HEK293 (cell line): ENCODE results near the gene RITA1.

Source experiments
- CTCF ChIA-PET: fragments of 350-600 bp; formaldehyde crosslinking; extraction: SDS; loops from one replicate; lab custom pipeline; 2021; ENCODE audit warnings: antibody characterized with exemption; lab: Yijun Ruan, JAX
- POLR2A ChIA-PET: fragments of 300-600 bp; formaldehyde crosslinking; extraction: SDS; loops from one replicate; lab custom pipeline; 2020; ENCODE audit warnings: antibody characterized with exemption, inconsistent platforms; lab: Yijun Ruan, JAX
- H3K27ac ChIP-seq: fragments of 200-500 bp; sonication (Bioruptor generic); 2 replicates; pipeline ENCODE4 v1.5.1; 2014; ENCODE audit warnings: low read depth, low read length, control low read depth, inconsistent platforms; ENCODE audit errors: extremely low read depth
- H3K36me3 ChIP-seq, 2 experiments: fragments of 200-500 bp in 1 of 2; sonication (Bioruptor generic) in 1 of 2; 1 replicate in 1 of 2; 2 replicates in 1 of 2; pipeline ENCODE4 v1.5.1; 2014 to 2017; ENCODE audit warnings: inconsistent platforms in 2 of 2, low read length in 2 of 2; ENCODE audit not compliant: control insufficient read depth in 2 of 2, insufficient read depth in 1 of 2
- H3K4me1 ChIP-seq: fragments of 200-500 bp; sonication (Bioruptor generic); 2 replicates; pipeline ENCODE4 v1.5.1; 2014; ENCODE audit warnings: mild to moderate bottlenecking, low read length, inconsistent platforms; ENCODE audit not compliant: control insufficient read depth, insufficient read depth
- H3K4me3 ChIP-seq: 2 replicates; pipeline ENCODE4 v1.5.1; 2011; ENCODE audit warnings: low read depth, mild to moderate bottlenecking, control low read depth, low read length, moderate library complexity
- H3K9me3 ChIP-seq: fragments of 200-500 bp; sonication (Bioruptor generic); 2 replicates; pipeline ENCODE4 v1.5.1; 2014; ENCODE audit warnings: low read depth, low read length, inconsistent platforms; ENCODE audit not compliant: control insufficient read depth, insufficient read depth
- EGR2 ChIP-seq: fragments of 450-650 bp; formaldehyde crosslinking; IDR thresholded peaks from 2 replicates; pipeline ENCODE4 v1.5.1; 2016; ENCODE audit warnings: low read depth, missing biosample characterization, missing genetic modification characterization
- GLIS1 ChIP-seq: fragments of 450-650 bp; formaldehyde crosslinking; IDR thresholded peaks from 2 replicates; pipeline ENCODE4 v1.5.1; 2016; ENCODE audit warnings: missing biosample characterization, missing genetic modification characterization
- MZF1 ChIP-seq: fragments of 450-650 bp; formaldehyde crosslinking; IDR thresholded peaks from 2 replicates; pipeline ENCODE4 v1.5.1; 2017; ENCODE audit warnings: missing biosample characterization, missing genetic modification characterization, borderline replicate concordance
- PRDM1 ChIP-seq: fragments of 450-650 bp; formaldehyde crosslinking; IDR thresholded peaks from 2 replicates; pipeline ENCODE4; 2016; ENCODE audit warnings: missing biosample characterization, missing genetic modification characterization
- YY1 ChIP-seq: fragments of 450-650 bp; formaldehyde crosslinking; IDR thresholded peaks from 2 replicates; pipeline ENCODE4 v1.5.1; 2018; ENCODE audit warnings: missing biosample characterization, missing genetic modification characterization
- ZBTB44 ChIP-seq: fragments of 450-650 bp; IDR thresholded peaks from 2 replicates; pipeline ENCODE4 v1.5.1; 2018; ENCODE audit warnings: missing biosample characterization, mild to moderate bottlenecking, missing genetic modification characterization
- ZFHX2 ChIP-seq: fragments of 450-650 bp; formaldehyde crosslinking; conservative IDR thresholded peaks from 2 replicates; pipeline ENCODE4 v1.5.1; 2016; ENCODE audit warnings: missing biosample characterization, missing genetic modification characterization
- ZFP3 ChIP-seq: fragments of 450-650 bp; formaldehyde crosslinking; IDR thresholded peaks from 2 replicates; pipeline ENCODE4 v1.5.1; 2016; ENCODE audit warnings: low read depth, missing biosample characterization, missing genetic modification characterization
- ZNF366 ChIP-seq: fragments of 450-650 bp; formaldehyde crosslinking; conservative IDR thresholded peaks from 2 replicates; pipeline ENCODE4 v1.5.1; 2016; ENCODE audit warnings: missing biosample characterization, missing genetic modification characterization
- ZNF518A ChIP-seq: fragments of 450-650 bp; formaldehyde crosslinking; conservative IDR thresholded peaks from 2 replicates; pipeline ENCODE4 v1.5.1; 2016; ENCODE audit warnings: low read depth, missing biosample characterization, missing genetic modification characterization
- ZNF558 ChIP-seq: fragments of 450-650 bp; formaldehyde crosslinking; IDR thresholded peaks from 2 replicates; pipeline ENCODE4 v1.5.1; 2016; ENCODE audit warnings: missing biosample characterization, missing genetic modification characterization
- ZNF621 ChIP-seq: fragments of 450-650 bp; formaldehyde crosslinking; IDR thresholded peaks from 2 replicates; pipeline ENCODE4 v1.5.1; 2017; ENCODE audit warnings: missing biosample characterization, missing genetic modification characterization
- ZNF626 ChIP-seq: fragments of 450-650 bp; sonication (Bioruptor Pico); formaldehyde crosslinking; IDR thresholded peaks from 2 replicates; pipeline ENCODE4 v1.5.1; 2018; ENCODE audit warnings: missing biosample characterization, missing genetic modification characterization, inconsistent platforms
- ZNF747 ChIP-seq: fragments of 450-650 bp; formaldehyde crosslinking; IDR thresholded peaks from 2 replicates; pipeline ENCODE4 v1.5.1; 2016; ENCODE audit warnings: missing biosample characterization, missing genetic modification characterization
- TF ChIP-seq, protein P1 (sequence below): fragments of 450-650 bp; formaldehyde crosslinking; IDR thresholded peaks from 2 replicates; pipeline ENCODE4 v1.5.1; 2016; ENCODE audit warnings: missing biosample characterization, missing genetic modification characterization, borderline replicate concordance
- TF ChIP-seq, protein P2 (sequence below): fragments of 450-650 bp; formaldehyde crosslinking; IDR thresholded peaks from 2 replicates; pipeline ENCODE4 v1.5.1; 2016; ENCODE audit warnings: missing biosample characterization, missing genetic modification characterization

RITA1 gene

DNA sequence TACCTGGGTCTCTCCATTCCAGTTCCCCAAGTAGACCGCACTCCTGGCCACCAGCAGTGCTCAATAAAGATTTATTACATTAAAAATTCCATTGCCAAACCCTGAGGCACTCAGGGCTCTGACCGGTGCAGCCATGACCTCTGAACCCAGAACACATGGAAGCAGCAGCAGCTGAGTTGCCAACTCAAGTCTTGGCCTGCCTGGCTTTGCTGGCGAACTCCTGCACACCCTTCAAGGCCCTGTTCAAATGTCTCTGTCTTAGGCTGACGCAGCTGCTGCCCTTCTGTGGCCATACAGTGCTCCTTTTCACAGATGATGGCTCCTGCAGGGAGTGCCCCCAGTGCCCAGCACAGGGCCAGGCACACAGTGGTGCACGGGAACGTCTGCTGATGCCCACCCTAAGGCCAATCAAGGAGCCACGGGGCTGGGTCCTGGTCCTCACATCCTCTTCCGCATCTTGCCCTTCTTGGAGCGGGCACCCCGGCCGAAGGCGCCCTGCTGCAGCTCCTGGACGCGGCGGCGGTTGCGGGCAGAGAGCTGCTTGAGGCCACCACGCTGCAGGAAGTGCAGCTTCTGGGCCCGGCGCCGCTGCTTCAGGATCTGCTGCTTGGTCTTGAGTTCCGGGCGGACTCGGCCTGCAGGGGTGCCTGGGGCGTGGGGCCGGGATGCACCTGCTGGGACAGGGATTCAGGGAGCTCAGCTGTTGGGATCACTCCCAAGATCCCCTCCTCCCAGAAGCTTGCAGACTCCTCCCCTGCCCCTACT is 26.9 kb upstream of the RITA1 start:
- CTCF ChIA-PET = interaction anchor here (1.5 kb wide), 1 partner anchor 16 kb away, joined by 3 read pairs; no protein-coding TSS in a partner anchor
- Histone ChIP-seq H3K4me3 (no peak overlapping the region), H3K9me3 (no peaks in the 10 kb centered on the region), H3K27ac (no peak overlapping the region), H3K36me3 (peaks cover 0 to 60% of the 10 kb centered on the region in 2 experiments; a peak in 1 of 3 replicates), H3K4me1 (no peaks in the 10 kb centered on the region; the same call in 1 of the 2 replicates)
- POLR2A ChIA-PET = interaction anchor here (0.5 kb wide), 1 partner anchor 12 kb away, joined by 8 read pairs; no protein-coding TSS in a partner anchor
- TF ChIP-seq ZNF518A (tag by site-specific recombination) (no peak), ZFP3 (peak; percentile 84)

DNA sequence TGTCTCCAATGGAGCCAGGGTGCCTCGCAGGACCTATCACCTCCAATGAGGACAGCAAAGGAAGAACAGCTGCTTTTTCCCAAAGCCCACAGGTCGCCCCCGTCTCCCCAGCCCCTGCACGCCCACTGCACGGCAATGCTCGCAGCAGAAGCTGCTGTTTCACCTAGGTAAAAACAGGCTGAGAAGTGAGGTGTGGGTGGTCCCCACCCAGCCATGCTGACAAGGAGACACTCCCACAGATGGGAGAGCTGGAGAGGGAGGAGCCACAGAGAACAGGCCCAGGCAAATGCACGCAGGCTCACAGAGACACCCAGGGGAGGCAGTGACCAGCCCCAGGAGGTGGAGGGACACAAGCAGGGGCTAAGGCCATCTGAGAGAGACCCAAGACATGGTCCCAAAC is 25.6 kb upstream of the RITA1 start:
- TF ChIP-seq ZFHX2 (tag by site-specific recombination) (peak; percentile 95), ZNF558 (tag by site-specific recombination) (no peak), ZBTB44 (tag by site-specific recombination) (no peak), EGR2 (tag by site-specific recombination) (peak; percentile 93)
- Histone ChIP-seq H3K36me3 (peaks cover 0 to 70% of the 10 kb centered on the region in 2 experiments; a peak in 2 of 3 replicates), H3K4me3 (no peak overlapping the region), H3K27ac (no peak overlapping the region), H3K9me3 (no peaks in the 10 kb centered on the region), H3K4me1 (no peaks in the 10 kb centered on the region; the same call in 1 of the 2 replicates)
- ChIA-PET CTCF (no interaction called here), POLR2A (no interaction called here)

GRCh38 chr12:113161415-113162016 is 24.0 kb upstream of the RITA1 start:
- ChIA-PET CTCF (interaction anchor here (0.6 to 1.6 kb wide), 7 partner anchors 8 to 222 kb away, joined by 3 to 13 read pairs (median 5); partner anchors contain the start of gene CFAP73), POLR2A (interaction anchor here (0.6 to 1.9 kb wide), 6 partner anchors 9 to 1238 kb away, joined by 3 to 17 read pairs (median 4); partner anchors contain the start of genes DDX54, RITA1 and TPCN1)
- Histone ChIP-seq H3K36me3 (peaks cover 0 to 85% of the 10 kb centered on the region in 2 experiments; a peak in 2 of 3 replicates), H3K4me1 (no peaks in the 10 kb centered on the region; the same call in 1 of the 2 replicates), H3K9me3 (no peaks in the 10 kb centered on the region), H3K27ac (no peak overlapping the region), H3K4me3 (no peak overlapping the region)
- TF ChIP-seq ZNF626 (no peak), PRDM1 (tag by site-specific recombination) (no peak), GLIS1 (tag by site-specific recombination) (no peak), YY1 (no peak), ZNF621 (tag by site-specific recombination) (no peak), ZNF366 (tag by site-specific recombination) (no peak), MZF1 (tag by site-specific recombination) (peak; percentile 19; the same call in 1 of the 2 replicates), ZNF747 (tag by site-specific recombination) (no peak)
- TF ChIP-seq, protein P1, sequence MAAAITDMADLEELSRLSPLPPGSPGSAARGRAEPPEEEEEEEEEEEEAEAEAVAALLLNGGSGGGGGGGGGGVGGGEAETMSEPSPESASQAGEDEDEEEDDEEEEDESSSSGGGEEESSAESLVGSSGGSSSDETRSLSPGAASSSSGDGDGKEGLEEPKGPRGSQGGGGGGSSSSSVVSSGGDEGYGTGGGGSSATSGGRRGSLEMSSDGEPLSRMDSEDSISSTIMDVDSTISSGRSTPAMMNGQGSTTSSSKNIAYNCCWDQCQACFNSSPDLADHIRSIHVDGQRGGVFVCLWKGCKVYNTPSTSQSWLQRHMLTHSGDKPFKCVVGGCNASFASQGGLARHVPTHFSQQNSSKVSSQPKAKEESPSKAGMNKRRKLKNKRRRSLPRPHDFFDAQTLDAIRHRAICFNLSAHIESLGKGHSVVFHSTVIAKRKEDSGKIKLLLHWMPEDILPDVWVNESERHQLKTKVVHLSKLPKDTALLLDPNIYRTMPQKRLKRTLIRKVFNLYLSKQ (tag by site-specific recombination) = no peak
- TF ChIP-seq, protein P2, sequence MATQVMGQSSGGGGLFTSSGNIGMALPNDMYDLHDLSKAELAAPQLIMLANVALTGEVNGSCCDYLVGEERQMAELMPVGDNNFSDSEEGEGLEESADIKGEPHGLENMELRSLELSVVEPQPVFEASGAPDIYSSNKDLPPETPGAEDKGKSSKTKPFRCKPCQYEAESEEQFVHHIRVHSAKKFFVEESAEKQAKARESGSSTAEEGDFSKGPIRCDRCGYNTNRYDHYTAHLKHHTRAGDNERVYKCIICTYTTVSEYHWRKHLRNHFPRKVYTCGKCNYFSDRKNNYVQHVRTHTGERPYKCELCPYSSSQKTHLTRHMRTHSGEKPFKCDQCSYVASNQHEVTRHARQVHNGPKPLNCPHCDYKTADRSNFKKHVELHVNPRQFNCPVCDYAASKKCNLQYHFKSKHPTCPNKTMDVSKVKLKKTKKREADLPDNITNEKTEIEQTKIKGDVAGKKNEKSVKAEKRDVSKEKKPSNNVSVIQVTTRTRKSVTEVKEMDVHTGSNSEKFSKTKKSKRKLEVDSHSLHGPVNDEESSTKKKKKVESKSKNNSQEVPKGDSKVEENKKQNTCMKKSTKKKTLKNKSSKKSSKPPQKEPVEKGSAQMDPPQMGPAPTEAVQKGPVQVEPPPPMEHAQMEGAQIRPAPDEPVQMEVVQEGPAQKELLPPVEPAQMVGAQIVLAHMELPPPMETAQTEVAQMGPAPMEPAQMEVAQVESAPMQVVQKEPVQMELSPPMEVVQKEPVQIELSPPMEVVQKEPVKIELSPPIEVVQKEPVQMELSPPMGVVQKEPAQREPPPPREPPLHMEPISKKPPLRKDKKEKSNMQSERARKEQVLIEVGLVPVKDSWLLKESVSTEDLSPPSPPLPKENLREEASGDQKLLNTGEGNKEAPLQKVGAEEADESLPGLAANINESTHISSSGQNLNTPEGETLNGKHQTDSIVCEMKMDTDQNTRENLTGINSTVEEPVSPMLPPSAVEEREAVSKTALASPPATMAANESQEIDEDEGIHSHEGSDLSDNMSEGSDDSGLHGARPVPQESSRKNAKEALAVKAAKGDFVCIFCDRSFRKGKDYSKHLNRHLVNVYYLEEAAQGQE (tag by site-specific recombination) = no peak
